Renal pelvis (tissue), 4 donors: Measurements from ENCODE around the gene AGFG2. TPM values are rescaled to one million over a fixed set of nuclear protein-coding genes. Genes with fewer than 3 reads are reported as not detected.

Experiments used
- DNase-seq: peaks from one replicate; pipeline ENCODE4 v3.0.0-alpha.2; 2013
- polyA plus RNA-seq, 3 donors: library from polyadenylated mRNA; unstranded; fragments of 120-200 nt; gene quantifications; one replicate each; pipeline ENCODE4 v1.2.1, GENCODE V29; 2013; ENCODE audit not compliant: insufficient read length in 3 of 3

AGFG2 gene
- polyA plus RNA-seq, 3 donors, result 11.3 to 16.6 (median 12.8) TPM

DNA sequence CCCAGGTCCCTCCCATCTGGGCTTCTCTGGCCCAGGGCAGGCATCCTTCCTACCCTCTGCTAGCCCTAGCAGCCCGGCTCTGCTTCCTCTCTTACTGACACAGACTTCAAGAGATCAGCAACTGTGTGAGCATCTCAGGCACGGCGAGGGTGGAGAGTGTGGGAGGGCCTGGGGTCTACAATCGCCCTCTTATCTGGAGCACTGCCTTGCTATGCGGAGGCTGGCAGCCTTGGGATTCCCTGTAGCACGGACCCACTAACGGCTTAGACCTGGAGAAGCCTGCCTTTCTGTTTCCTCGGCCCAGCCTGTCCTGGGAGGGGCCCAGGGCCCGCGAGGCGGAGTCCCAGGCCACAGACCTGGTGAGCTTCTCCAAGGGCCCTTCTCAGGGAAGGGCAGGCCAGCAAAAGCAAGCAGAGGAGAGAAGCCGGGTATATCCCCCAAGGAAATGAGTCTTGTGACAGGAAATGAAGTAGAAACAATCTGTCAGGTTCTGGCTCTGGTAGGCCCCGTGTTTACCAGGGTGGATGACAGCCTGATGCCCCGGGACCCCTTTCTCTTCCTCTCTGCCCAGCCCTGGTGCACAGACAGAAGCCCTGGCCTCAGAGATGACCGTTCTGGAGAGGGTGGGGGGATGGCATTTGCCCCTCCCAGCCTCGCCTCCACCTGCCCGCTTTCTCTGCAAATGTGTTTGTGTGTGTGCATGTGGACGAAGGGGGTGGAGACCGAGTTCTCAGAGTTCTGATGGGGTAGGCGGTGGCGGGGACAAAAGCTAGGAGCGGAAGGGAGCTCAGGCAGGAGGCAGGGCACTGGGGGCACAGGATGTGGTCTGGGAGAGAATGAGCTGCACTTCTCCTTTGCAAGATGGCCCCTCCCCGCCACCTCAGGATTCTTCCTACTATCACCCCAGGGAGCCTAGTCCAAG, 44.4 kb downstream of the AGFG2 start:
- no peak for DNase-seq

DNA sequence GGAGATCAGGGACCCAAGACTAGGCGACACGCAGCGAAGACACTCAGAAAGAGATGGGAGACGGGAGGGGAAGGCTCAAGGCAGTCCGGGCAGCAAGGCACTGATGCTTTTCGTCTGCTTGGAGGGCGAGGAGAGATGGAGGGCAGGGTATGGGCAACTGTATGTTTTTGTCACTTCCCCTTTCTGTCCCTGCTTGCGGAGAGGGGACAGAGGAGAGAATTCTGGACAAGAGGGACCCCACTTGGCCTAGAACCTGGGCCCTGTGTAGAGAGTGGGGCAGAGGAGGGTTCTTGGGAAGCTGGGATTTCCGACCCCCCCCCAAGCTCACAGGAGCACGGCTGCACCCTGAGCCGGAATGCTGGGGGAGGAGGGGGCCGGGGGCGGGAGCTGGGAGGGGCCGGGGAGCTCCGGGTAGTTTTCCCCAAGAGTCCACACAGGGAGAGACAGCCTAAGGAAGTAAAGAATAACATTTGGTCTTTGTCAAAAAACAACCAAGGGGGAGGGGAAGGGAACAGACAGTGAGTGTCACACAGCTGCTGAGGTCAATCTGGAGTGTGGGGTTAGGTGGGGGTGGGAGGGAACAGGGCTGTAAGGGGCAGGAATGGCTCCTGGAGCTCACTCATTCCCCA, 45.2 kb downstream of the AGFG2 start:
- DNase-seq, result no peak

DNA sequence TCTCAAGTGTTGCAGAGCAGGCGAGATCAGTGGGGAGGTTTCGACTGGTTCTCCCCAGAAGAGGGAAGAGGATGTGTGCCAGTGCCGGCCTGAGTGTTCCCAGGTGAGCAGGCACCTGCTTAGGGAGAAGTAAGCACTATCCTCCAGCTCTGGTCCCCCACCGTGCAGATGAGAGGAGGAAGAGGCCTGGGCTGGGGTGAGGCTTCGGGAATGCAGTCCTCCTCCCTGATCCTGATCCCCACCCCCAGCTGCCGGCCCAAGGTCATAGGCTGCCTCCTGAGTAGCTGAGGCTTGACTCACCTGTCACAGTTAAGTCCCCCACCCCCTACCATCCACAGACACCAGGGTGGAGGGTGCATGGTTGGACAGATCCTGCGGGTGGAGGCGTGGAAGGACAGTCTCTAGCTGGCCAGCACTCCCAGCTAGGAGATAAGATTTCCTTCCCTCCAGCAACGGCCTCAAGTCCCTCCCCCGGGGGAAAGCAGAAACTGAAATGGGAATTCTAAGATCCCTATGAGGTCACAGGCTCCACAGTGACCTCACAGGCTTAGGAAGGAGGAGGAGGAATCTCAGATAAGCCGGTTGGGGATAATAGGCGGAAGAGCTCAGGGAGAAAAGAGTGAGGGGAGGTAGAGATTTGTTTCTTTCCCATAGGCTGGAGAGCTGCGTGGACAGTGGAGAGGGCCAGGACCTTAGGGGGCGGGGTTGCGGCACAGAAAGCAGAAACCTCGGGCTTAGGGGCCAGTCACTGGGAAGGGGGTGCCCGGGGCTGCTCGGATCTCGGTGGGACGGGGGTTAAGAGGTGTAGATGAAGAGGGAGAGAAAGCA, 45.9 kb downstream of the AGFG2 start:
- DNase-seq, result no peak

DNA sequence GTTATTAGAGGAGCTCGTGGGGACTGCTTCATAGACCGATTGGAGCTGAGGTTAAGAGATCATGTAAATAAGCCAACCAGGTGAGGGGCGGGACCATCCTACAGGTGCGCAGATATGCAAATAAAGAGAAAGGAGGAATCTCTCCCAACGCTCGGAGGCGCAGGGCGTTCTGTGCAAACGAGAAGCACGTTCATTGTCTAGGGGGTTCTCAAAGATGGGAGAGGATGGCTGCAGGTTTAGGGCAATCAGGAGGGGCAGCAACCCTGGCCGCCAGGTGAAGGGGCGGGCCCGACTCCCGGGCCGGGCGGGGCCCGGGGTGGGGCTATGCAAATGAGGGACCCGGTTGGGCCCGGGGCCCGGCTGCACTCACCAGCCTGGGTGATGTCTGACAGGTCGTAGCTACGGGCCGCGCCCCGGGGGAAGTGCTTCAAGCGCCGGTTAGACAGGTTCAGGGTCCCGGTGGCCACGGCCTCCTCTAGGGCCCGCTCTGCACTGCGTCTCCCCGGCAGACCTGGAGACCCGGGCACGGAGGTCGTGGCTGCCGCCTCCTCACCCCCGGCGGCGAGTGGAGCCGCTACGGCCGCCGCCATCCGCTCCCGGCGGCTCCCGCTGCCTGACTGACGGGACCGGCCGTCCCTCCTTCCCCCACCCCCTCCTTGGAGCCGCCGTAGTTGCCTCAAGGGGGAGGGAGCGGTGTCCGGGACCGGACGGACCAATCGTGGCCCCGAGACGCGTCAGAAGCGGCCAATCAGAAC, 46.7 kb downstream of the AGFG2 start, which contains the start of gene LRCH4:
LRCH4 (minus strand) TSS at position 619 of the 755 bp plus-strand sequence; CDS start at position 590, 29 bp downstream.
- no peak for DNase-seq

DNA sequence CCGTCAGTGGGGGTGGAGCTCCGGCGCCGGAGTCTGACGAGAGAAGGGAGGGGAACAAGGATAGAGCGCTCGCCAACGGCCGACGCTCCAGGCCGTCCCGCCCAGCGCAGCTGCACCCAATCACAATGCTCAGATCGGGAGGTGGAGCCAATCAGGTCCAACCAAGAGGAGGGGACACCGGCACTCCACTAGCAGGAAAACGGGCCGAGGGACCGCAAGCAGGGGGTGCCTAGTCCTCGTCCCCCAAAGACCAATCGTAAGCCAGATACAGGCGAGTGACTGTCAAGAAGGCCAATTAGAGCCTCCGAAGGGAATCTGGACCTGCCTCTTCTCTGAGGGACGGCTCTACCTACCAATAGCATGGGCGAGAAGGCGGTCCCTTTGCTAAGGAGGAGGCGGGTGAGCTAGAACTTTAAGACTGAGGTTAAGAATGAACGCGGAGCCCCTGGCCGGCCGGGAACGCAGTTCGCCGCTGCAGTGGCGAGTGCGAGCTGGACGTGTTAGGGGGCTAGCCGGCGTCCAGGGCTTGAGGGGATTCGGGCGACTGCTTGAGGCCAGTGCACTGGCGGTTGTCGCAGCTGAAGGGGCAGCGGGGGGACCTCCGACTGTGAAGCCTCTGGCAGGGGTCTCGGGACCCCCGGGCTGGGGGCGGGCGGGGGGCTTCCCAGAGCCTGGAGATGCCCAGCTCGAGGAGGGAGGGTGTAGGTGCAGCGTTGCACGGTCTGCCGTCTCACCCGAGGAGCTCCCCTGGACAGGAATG, 47.4 kb downstream of the AGFG2 start, which contains the start of gene FBXO24:
FBXO24 (plus strand) TSS at position 63 of the 760 bp plus-strand sequence; CDS start at position 361, 298 bp downstream.
- DNase-seq, result peak; percentile 100

GRCh38 chr7:100588438-100588837, 49.4 kb downstream of the AGFG2 start:
- DNase-seq, result no peak

GRCh38 chr7:100589341-100589947, 50.4 kb downstream of the AGFG2 start:
- no peak for DNase-seq

DNA sequence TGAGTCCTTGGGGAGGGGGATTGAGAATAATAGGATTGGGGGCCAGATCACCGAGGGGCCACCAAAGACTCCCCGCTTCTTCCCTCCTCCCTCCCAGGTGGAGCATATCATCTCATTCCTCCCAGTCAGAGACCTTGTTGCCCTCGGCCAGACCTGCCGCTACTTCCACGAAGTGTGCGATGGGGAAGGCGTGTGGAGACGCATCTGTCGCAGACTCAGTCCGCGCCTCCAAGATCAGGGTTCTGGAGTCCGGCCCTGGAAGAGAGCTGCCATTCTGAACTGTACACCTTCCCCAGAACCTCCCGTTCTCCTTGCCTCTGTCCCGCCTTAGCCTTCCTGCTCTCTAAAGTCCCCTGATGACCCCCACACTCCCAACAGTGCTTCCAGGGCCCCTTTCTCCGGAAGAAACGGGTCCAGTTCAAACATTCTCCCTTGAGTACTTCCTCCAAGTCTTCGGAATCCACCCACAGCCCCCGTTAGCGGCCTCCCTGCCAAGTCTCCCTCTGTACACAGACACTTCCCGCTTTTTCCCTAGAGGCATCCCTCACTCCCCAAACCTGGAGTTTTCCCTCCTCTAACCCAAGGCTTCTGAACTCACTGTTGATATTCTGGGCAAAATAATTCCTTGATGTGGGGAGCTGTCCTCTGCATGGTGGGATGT, 51.2 kb downstream of the AGFG2 start:
- DNase-seq, result no peak

DNA sequence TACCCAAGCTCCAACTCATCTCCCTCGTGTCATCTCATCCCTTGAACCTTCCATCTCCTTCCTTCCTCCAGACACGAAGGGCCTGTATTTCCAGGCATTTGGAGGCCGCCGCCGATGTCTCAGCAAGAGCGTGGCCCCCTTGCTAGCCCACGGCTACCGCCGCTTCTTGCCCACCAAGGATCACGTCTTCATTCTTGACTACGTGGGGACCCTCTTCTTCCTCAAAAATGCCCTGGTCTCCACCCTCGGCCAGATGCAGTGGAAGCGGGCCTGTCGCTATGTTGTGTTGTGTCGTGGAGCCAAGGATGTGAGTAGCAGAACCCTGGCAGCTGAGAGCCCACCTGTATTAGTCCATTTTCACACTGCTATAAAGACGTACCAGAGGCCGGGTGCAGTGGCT, 52.6 kb downstream of the AGFG2 start:
- no peak for DNase-seq

- no peak for DNase-seq
Observed at GRCh38 chr7:100595188-100595587, 56.2 kb downstream of the AGFG2 start.

DNA sequence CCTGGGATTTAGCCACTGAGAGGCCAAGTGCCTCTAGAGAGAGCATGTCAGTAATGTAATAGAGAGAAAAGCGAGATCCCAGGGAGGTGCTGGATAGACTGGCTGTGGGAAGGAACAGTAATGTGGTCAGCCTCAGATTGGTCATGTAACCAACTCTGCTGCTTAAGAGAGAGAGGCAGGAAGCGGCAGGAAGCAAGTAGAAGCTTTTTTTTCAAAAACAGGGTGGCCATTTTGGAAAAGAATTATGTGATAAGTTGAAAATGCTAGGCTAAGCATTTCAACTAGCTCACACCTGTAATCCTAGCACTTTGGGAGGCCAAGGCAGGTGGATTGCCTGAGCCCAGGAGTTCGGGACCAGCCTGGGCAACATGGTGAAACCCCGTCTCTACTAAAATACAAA, 59.4 kb downstream of the AGFG2 start:
- no peak for DNase-seq

DNA sequence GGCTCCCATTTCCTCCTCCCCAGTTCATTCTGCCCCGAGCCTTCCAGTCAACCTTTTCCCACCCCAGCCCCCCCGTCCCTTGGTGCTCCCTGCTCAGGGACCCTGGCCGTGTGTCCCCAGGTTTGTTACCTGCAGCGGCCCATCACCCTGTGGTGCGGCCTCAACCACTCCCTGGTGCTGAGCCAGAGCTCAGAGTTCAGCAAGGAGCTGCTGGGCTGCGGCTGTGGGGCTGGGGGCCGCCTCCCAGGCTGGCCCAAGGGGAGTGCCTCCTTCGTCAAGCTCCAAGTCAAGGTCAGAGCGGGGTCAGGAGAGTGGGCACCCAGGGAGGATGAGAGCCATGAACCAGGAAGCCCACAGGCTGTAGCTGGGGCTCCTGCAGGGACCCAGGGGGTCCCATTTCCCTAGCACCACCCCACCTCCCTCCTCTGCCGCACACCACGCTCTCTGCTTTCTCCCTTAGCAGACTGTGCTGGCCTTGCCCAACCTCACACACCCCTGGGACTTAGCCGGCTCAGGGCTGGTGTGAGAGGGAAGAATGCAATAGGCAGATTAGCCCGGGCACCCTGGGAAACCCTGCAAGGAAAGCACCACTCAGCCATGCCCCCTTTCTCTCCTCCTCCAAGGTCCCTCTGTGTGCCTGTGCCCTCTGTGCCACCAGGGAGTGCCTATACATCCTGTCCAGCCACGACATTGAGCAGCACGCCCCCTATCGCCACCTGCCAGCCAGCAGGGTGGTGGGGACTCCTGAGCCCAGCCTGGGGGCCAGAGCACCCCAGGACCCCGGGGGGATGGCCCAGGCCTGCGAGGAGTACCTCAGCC, 61.1 kb downstream of the AGFG2 start:
- DNase-seq, result no peak

GRCh38 chr7:100600730-100601038, 61.7 kb downstream of the AGFG2 start:
- DNase-seq, result no peak

- no peak for DNase-seq
Observed at GRCh38 chr7:100602889-100603725, 64.1 kb downstream of the AGFG2 start.

GRCh38 chr7:100603726-100604027, 64.7 kb downstream of the AGFG2 start:
- DNase-seq, result no peak

DNA sequence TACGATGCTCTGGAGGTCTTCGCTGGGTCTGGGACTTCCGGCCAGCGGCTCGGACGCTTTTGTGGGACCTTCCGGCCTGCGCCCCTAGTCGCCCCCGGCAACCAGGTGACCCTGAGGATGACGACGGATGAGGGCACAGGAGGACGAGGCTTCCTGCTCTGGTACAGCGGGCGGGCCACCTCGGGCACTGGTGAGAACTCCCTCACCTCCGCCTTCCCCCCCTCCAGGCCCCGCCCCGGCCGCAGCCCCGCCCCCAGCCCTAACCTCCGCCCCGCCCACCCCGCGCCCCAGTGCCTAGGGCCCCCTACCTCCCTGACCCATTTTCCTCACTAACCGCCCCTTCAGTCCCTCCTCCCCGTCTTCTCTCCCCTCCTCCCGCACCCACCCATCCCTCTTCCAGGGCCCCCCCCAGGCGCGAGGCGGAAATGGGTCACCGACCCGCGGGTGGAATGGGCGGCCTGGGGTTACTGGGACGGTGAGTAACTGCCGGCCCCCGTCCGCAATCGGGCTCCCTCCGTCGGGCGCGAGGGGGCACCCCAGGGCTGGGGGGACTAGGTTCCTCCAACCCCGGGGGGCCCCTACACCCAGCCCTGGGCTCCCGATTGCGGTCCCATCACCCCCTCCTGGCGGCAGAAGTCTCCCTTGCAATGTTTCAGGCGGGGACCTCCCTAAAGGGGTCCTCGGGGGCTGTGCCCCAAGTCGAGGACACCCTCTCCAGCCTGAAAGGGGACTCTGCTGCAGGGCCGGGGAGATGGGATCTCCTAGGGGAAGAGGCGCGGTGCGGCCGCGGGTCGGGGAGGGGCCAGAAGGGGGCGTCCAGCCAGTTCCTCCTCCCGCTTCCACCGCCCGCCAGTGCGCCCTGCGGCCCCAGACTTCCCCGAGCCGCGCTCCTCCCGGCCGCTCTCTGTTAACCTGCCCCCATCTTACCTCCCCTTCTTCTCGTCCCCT, 65.3 kb downstream of the AGFG2 start:
- DNase-seq, result no peak
